HepG2 (cell line): Measurements from ENCODE around the gene ME2. TPM values are rescaled to one million over a fixed set of nuclear protein-coding genes. Genes with fewer than 3 reads are reported as not detected.
A peak's percentile ranks its signal among the peaks of the same experiment; 100 is the strongest.

Experiments used
- BCLAF1 ChIP-seq: fragments of 450-650 bp; IDR thresholded peaks from 2 replicates; pipeline ENCODE4 v1.6.1; 2017; ENCODE audit warnings: mild to moderate bottlenecking
- CHCHD3 ChIP-seq: sonication (generic); formaldehyde crosslinking; IDR thresholded peaks from 2 replicates; pipeline ENCODE4 v1.8.0; 2022; ENCODE audit warnings: mild to moderate bottlenecking, missing genetic modification reagents, moderate library complexity
- CTCF ChIP-seq: sonication (generic); formaldehyde crosslinking; IDR thresholded peaks from 2 replicates; pipeline ENCODE4 v1.5.0; 2020; ENCODE audit warnings: mild to moderate bottlenecking, missing genetic modification reagents, moderate library complexity
- DR1 ChIP-seq: sonication (generic); formaldehyde crosslinking; IDR thresholded peaks from 2 replicates; pipeline ENCODE4 v1.8.0; 2021; ENCODE audit warnings: mild to moderate bottlenecking, missing genetic modification reagents, inconsistent platforms
- FOSL2 ChIP-seq: sonication (generic); formaldehyde crosslinking; IDR thresholded peaks from 2 replicates; pipeline ENCODE4 v1.4.0; 2020; ENCODE audit warnings: missing genetic modification reagents
- HBP1 ChIP-seq: IDR thresholded peaks from 2 replicates; pipeline ENCODE4 v1.6.1; 2016; ENCODE audit warnings: low read depth, control low read depth
- IKZF1 ChIP-seq: fragments of 450-650 bp; IDR thresholded peaks from 2 replicates; pipeline ENCODE4 v1.7.1; 2016
- KLF12 ChIP-seq: sonication (generic); formaldehyde crosslinking; IDR thresholded peaks from 2 replicates; pipeline ENCODE4 v1.4.0; 2020; ENCODE audit warnings: missing genetic modification reagents, borderline replicate concordance
- KLF16 ChIP-seq, 2 experiments: sonication (generic) in 1 of 2; formaldehyde crosslinking in 1 of 2; IDR thresholded peaks; 2 replicates each; pipeline versions ENCODE4 v1.6.1 to v1.8.0; 2016 to 2023; ENCODE audit warnings: missing genetic modification reagents in 2 of 2, missing compliant biosample characterization in 1 of 2
- NR2C2 ChIP-seq: sonication (generic); formaldehyde crosslinking; IDR thresholded peaks from 2 replicates; pipeline ENCODE4 v1.4.0; 2020; ENCODE audit warnings: missing genetic modification reagents, mild to moderate bottlenecking, moderate library complexity, borderline replicate concordance
- PCBP1 ChIP-seq: fragments of 200-400 bp; formaldehyde crosslinking; IDR thresholded peaks from 2 replicates; pipeline ENCODE4 v1.6.1; 2017; ENCODE audit warnings: mild to moderate bottlenecking, low read depth, low read length, borderline replicate concordance
- RXRB ChIP-seq: IDR thresholded peaks from 2 replicates; pipeline ENCODE4 v1.6.1; 2016; ENCODE audit warnings: borderline replicate concordance, missing genetic modification reagents, missing compliant biosample characterization
- SNAPC5 ChIP-seq: sonication (generic); formaldehyde crosslinking; IDR thresholded peaks from 2 replicates; pipeline ENCODE4 v1.8.1; 2023; ENCODE audit warnings: mild to moderate bottlenecking, missing genetic modification reagents, borderline replicate concordance
- TARDBP ChIP-seq: sonication (generic); formaldehyde crosslinking; IDR thresholded peaks from 2 replicates; pipeline ENCODE4 v1.8.0; 2022; ENCODE audit warnings: mild to moderate bottlenecking, missing genetic modification reagents
- TBL1XR1 ChIP-seq: fragments of 150-350 bp; IDR thresholded peaks from 2 replicates; pipeline ENCODE4 v1.6.1; 2014; ENCODE audit warnings: borderline replicate concordance, low read length; ENCODE audit not compliant: partially characterized antibody
- TCF7 ChIP-seq: sonication (generic); IDR thresholded peaks from 2 replicates; pipeline ENCODE4 v1.6.1; 2016; ENCODE audit warnings: antibody characterized with exemption, low read depth
- ZBTB34 ChIP-seq: sonication (generic); formaldehyde crosslinking; IDR thresholded peaks from 2 replicates; pipeline ENCODE4 v1.8.0; 2022; ENCODE audit warnings: mild to moderate bottlenecking, missing genetic modification reagents
- ZBTB8A ChIP-seq: sonication (generic); formaldehyde crosslinking; IDR thresholded peaks from 2 replicates; pipeline ENCODE4 v1.4.0; 2020; ENCODE audit warnings: mild to moderate bottlenecking, low read depth, missing genetic modification reagents, borderline replicate concordance
- ZHX1 ChIP-seq: sonication (generic); formaldehyde crosslinking; IDR thresholded peaks from 2 replicates; pipeline ENCODE4 v1.8.1; 2022; ENCODE audit warnings: low read depth, mild to moderate bottlenecking, missing genetic modification reagents
- ZNF264 ChIP-seq: sonication (generic); formaldehyde crosslinking; IDR thresholded peaks from 2 replicates; pipeline ENCODE4 v1.4.0; 2020; ENCODE audit warnings: missing genetic modification reagents
- polyA plus RNA-seq, 8 experiments: library from polyadenylated mRNA; depleted of rRNA in 3 of 8; stranded (reverse) in 7 of 8; unstranded in 1 of 8; fragments of >200 nt; fragmentation: Illumina TruSeq in 4 of 8; extraction: Trizol in 4 of 8; gene quantifications; 2 replicates each; pipeline versions ENCODE4 v1.2.1 to v1.2.3, GENCODE V29; 2011 to 2016; ENCODE audit warnings: low read depth in 4 of 8, missing spikeins in 1 of 8, mixed read lengths in 1 of 8; ENCODE audit not compliant: insufficient read depth in 1 of 8
- total RNA-seq, 5 experiments: library from RNA; depleted of rRNA; stranded (reverse); fragments of >200 nt; fragmentation: Illumina TruSeq; extraction: Trizol; gene quantifications; 2 replicates each; pipeline ENCODE4 v1.2.3, GENCODE V29; 2016; ENCODE audit warnings: low read depth in 1 of 5

The ME2 gene
- total and polyA plus RNA-seq, 2 of the 13 experiments (the other 11 are each of a cell fraction or from before 2014, with no cell fraction given) = 17.3 to 20.6 TPM

GRCh38 chr18:50902797-50903196 is 23.9 kb downstream of the ME2 start (continued):
- TF ChIP-seq HBP1 (no peak), KLF16 (CRISPR knock-in tag; IDR thresholded peaks at IDR 0.05) (0 out of 4 replicates have a peak, but pooled peaks of 1 of the 2 experiments have one; percentile 26), ZHX1 (no peak), ZNF264 (no peak), SNAPC5 (CRISPR knock-in tag) (no peak), PCBP1 (no peak), BCLAF1 (no peak), TARDBP (CRISPR knock-in tag) (peak; percentile 61; the same call in 1 of the 2 replicates), ZBTB34 (CRISPR knock-in tag) (no peak), FOSL2 (CRISPR knock-in tag) (peak; percentile 46; the same call in 1 of the 2 replicates), CTCF (CRISPR knock-in tag) (no peak), IKZF1 (no peak), KLF12 (CRISPR knock-in tag) (no peak), CHCHD3 (CRISPR knock-in tag) (no peak), NR2C2 (peak; percentile 43; the same call in 1 of the 2 replicates), RXRB (CRISPR knock-in tag) (peak; percentile 70), TBL1XR1 (peak; percentile 46), DR1 (no peak), ZBTB8A (CRISPR knock-in tag) (no peak), TCF7 (peak; percentile 24; the same call in 1 of the 2 replicates)
